ENCODE data around the gene HCFC1R1. TPM values are rescaled to one million over a fixed set of nuclear protein-coding genes. Genes with fewer than 3 reads are reported as not detected.

The HCFC1R1 gene
- total RNA-seq, 1 experiment from 2014 or later: 20.4 TPM

GRCh38 chr16:2974319-2975056, 49.3 kb downstream of the HCFC1R1 start:
- POLR2A ChIA-PET: no interaction called here
- TF ChIP-seq CTCF (IDR thresholded peaks at IDR 0.05; ENCODE audit: unreplicated experiment): no peak
- Mint-ChIP-seq H3K27ac (ENCODE audit: low read depth, unreplicated experiment) (no peak overlapping the region), H3K9me3 (ENCODE audit: unreplicated experiment) (no peaks in the 10 kb centered on the region), H3K27me3 (ENCODE audit: insufficient read depth, unreplicated experiment) (no peaks in the 10 kb centered on the region), H3K4me1 (ENCODE audit: insufficient read depth, unreplicated experiment) (peaks cover 5% of the 10 kb centered on the region), H3K4me3 (ENCODE audit: unreplicated experiment) (no peak overlapping the region), H3K36me3 (ENCODE audit: insufficient read depth, unreplicated experiment) (no peaks in the 10 kb centered on the region)
- CTCF ChIA-PET: interaction anchor here (0.6 to 1.0 kb wide), 4 partner anchors 15 to 118 kb away, joined by 3 read pairs; no protein-coding TSS in a partner anchor
- no TSS peak for BruUV-seq (replicated peaks)
- intact Hi-C loops (cut with micrococcal nuclease): no loop called here
- DNase-seq (ENCODE audit: unreplicated experiment): no peak

- TF ChIP-seq CTCF (IDR thresholded peaks at IDR 0.05; ENCODE audit: unreplicated experiment): no peak
- H3K36me3 Mint-ChIP-seq (ENCODE audit: insufficient read depth, unreplicated experiment): no peaks in the 10 kb centered on the region
- no peak overlapping the region for H3K27ac Mint-ChIP-seq (ENCODE audit: low read depth, unreplicated experiment)
- CTCF ChIA-PET: interaction anchor here (0.7 kb wide), 2 partner anchors 9 to 70 kb away, joined by 3 read pairs; no protein-coding TSS in a partner anchor
- no peak overlapping the region for H3K4me3 Mint-ChIP-seq (ENCODE audit: unreplicated experiment)
- DNase-seq (ENCODE audit: unreplicated experiment): no peak
- H3K4me1 Mint-ChIP-seq (ENCODE audit: insufficient read depth, unreplicated experiment): peaks cover 5% of the 10 kb centered on the region
- no peaks in the 10 kb centered on the region for H3K27me3 Mint-ChIP-seq (ENCODE audit: insufficient read depth, unreplicated experiment)
- POLR2A ChIA-PET: no interaction called here
- no peaks in the 10 kb centered on the region for H3K9me3 Mint-ChIP-seq (ENCODE audit: unreplicated experiment)
- BruUV-seq (replicated peaks): no TSS peak
- intact Hi-C loops (cut with micrococcal nuclease): no loop called here
These were observed 50.0 kb downstream of the HCFC1R1 start for GRCh38 chr16:2973605-2974318.

- DNase-seq (ENCODE audit: unreplicated experiment): no peak
- Mint-ChIP-seq H3K36me3 (ENCODE audit: insufficient read depth, unreplicated experiment) (no peaks in the 10 kb centered on the region), H3K27me3 (ENCODE audit: insufficient read depth, unreplicated experiment) (no peaks in the 10 kb centered on the region), H3K9me3 (ENCODE audit: unreplicated experiment) (no peaks in the 10 kb centered on the region), H3K4me1 (ENCODE audit: insufficient read depth, unreplicated experiment) (peaks cover 5% of the 10 kb centered on the region), H3K27ac (ENCODE audit: low read depth, unreplicated experiment) (no peak overlapping the region), H3K4me3 (ENCODE audit: unreplicated experiment) (no peak overlapping the region)
- intact Hi-C loops (cut with micrococcal nuclease): no loop called here
- TF ChIP-seq CTCF (IDR thresholded peaks at IDR 0.05; ENCODE audit: unreplicated experiment): no peak
- ChIA-PET CTCF (no interaction called here), POLR2A (no interaction called here)
- BruUV-seq (replicated peaks): TSS peak; percentile 30
These were observed 50.6 kb downstream of the HCFC1R1 start for GRCh38 chr16:2973093-2973492.

Other genes starting within 250 kb of the HCFC1R1 start
- gene ELOB, start 246.7 kb downstream of the HCFC1R1 start, total RNA-seq (2022): 438 and 504 TPM in 2 replicates
- not detected in 2 replicates for gene PRSS33, start 236.4 kb downstream of the HCFC1R1 start, total RNA-seq (2022)
- gene PRSS41, start 225.5 kb downstream of the HCFC1R1 start, total RNA-seq (2022): not detected in 2 replicates
- 16.4 TPM in 2 replicates for gene PRSS21, start 206.7 kb downstream of the HCFC1R1 start, total RNA-seq (2022)
- gene ZG16B, start 193.6 kb downstream of the HCFC1R1 start, total RNA-seq (2022): 4.0 and 6.9 TPM in 2 replicates
- not detected in 2 replicates for gene PRSS22, start 165.8 kb downstream of the HCFC1R1 start, total RNA-seq (2022)
- 24.4 and 27.7 TPM in 2 replicates for gene FLYWCH2, start 140.7 kb downstream of the HCFC1R1 start, total RNA-seq (2022)
- gene FLYWCH1, start 112.0 kb downstream of the HCFC1R1 start, total RNA-seq (2022): 76.3 and 86.2 TPM in 2 replicates
- 0.42 TPM in 1 of 2 replicates, not detected in the other for gene KREMEN2, start 59.7 kb downstream of the HCFC1R1 start, total RNA-seq (2022)
- 4.8 and 7.9 TPM in 2 replicates for gene PAQR4, start 54.6 kb downstream of the HCFC1R1 start, total RNA-seq (2022)
- 16.9 and 34.7 TPM in 2 replicates for gene PKMYT1, start 43.5 kb downstream of the HCFC1R1 start, total RNA-seq (2022)
- gene CLDN9, start 11.0 kb downstream of the HCFC1R1 start, total RNA-seq (2022): 0.39 and 0.44 TPM in 2 replicates
- gene CLDN6, start 5.8 kb downstream of the HCFC1R1 start, total RNA-seq (2022): not detected in 2 replicates
- 436 and 641 TPM in 2 replicates for gene TNFRSF12A, start 3.6 kb downstream of the HCFC1R1 start, total RNA-seq (2022)
- gene THOC6, start 93 bp upstream of the HCFC1R1 start, total RNA-seq (2022): 36.8 and 53.1 TPM in 2 replicates
- gene BICDL2, start 13.0 kb upstream of the HCFC1R1 start, total RNA-seq (2022): 0.23 and 0.39 TPM in 2 replicates
- gene MMP25, start 22.6 kb upstream of the HCFC1R1 start, total RNA-seq (2022): 0.26 and 0.64 TPM in 2 replicates
- gene IL32, start 41.7 kb upstream of the HCFC1R1 start, total RNA-seq (2022): 24.0 and 29.8 TPM in 2 replicates
- gene ZSCAN10, start 75.4 kb upstream of the HCFC1R1 start, total RNA-seq (2022): 0.49 and 1.4 TPM in 2 replicates
- 11.8 and 12.1 TPM in 2 replicates for gene ZNF205, start 88.6 kb upstream of the HCFC1R1 start, total RNA-seq (2022)
- 19.7 and 20.7 TPM in 2 replicates for gene ZNF213, start 111.1 kb upstream of the HCFC1R1 start, total RNA-seq (2022)
- gene OR1F1, start 164.3 kb upstream of the HCFC1R1 start, total RNA-seq (2022): not detected in 2 replicates
- 6.6 and 8.8 TPM in 2 replicates for gene ZNF200, start 211.2 kb upstream of the HCFC1R1 start, total RNA-seq (2022)
- 0.49 and 0.72 TPM in 2 replicates for gene MEFV, start 232.7 kb upstream of the HCFC1R1 start, total RNA-seq (2022)